Measurements from ENCODE around the gene PIRT.
"Not testable (repeated sequence)": the region's sequence is repeated elsewhere in the genome, so short reads cannot be mapped to it uniquely, and the experiment has no call there.

PIRT gene

GRCh38 chr17:10870336-10871050, 32.6 kb upstream of the PIRT start:
- no peak overlapping the region for H3K4me3 ChIP-seq (replicated peaks; ENCODE audit: low read depth, low read length)
- DNase-seq (ENCODE audit: low read depth): no peak
- no peak for TF ChIP-seq CTCF (IDR thresholded peaks at IDR 0.05; ENCODE audit: low read length, missing control alignments)

DNA sequence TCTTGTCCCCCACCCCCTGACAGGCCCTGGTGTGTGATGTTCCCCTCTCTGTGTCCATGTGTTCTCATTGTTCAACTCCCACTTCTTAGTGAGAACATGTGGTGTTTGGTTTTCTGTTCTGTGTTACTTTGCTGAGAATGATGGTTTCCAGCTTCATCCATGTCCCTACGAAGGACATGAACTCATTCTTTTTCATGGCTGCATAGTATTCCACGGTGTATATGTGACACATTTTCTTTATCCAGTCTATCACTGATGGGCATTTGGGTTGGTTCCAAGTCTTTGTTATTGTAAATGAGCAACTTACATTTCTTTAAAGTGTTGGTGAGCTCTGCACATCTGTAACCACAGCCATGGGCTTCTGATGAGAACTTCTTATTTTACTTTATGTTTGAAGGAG, 30.9 kb upstream of the PIRT start:
- H3K4me3 ChIP-seq (replicated peaks; ENCODE audit: low read depth, low read length); DNase-seq (ENCODE audit: low read depth): not testable (repeated sequence)

DNA sequence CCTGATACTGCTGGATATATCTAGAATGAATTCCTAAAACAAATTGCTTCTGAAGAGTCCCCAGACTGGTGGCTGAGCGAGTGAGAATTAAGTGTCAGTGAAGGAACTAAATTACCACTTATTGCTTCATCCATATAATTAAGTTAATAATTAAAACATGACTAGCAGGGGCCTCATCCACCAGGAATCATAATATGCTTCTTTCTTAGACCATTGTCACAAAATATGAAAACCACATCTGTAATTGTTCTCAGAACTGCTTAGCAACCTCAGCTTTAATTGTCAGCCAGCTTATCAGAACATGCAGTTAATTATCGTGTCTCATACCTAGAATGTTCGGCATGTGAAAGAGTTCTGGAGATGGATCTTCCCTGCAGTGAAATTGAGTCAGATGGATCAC, 21.2 kb upstream of the PIRT start:
- H3K4me3 ChIP-seq (replicated peaks; ENCODE audit: low read depth, low read length): no peak overlapping the region
- no peak for DNase-seq (ENCODE audit: low read depth)
- no peak for TF ChIP-seq CTCF (IDR thresholded peaks at IDR 0.05; ENCODE audit: low read length, missing control alignments)

GRCh38 chr17:10857976-10858375, 20.1 kb upstream of the PIRT start:
- H3K4me3 ChIP-seq (replicated peaks; ENCODE audit: low read depth, low read length): no peak overlapping the region
- TF ChIP-seq CTCF (IDR thresholded peaks at IDR 0.05; ENCODE audit: low read length, missing control alignments): no peak
- no peak for DNase-seq (ENCODE audit: low read depth)

DNA sequence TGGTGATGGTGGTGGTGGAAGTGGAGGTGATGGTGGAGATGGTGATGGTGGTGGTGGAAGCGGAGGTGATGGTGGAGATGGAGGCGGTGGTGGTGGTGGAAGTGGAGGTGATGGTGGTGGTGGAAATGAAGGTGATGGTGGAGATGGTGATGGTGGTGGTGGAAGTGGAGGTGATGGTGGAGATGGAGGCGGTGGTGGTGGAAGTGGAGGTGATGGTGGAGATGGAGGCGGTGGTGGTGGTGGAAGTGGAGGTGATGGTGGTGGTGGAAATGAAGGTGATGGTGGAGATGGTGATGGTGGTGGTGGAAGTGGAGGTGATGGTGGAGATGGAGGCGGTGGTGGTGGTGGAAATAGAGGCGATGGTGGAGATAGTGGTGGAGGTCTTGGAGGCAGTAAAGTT, 8.7 kb upstream of the PIRT start:
- H3K4me3 ChIP-seq (replicated peaks; ENCODE audit: low read depth, low read length); DNase-seq (ENCODE audit: low read depth): not testable (repeated sequence)

DNA sequence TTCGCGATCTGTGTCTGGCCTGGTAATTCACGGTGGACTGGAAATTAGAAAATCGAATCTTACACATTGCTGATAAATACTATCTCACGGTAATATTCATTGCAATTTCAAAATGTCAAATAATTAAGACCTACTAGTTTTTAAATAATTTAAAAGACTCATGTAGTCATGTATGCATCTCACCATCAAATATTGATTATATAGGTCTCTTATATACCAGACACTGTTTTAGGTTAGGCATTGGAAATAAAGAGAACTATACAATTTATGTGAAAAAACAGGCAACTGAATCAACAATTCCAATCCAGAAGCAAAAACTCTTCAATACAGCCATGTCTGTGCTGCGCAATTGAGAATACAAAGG, 7.5 kb upstream of the PIRT start:
- no peak for TF ChIP-seq CTCF (IDR thresholded peaks at IDR 0.05; ENCODE audit: low read length, missing control alignments)
- H3K4me3 ChIP-seq (replicated peaks; ENCODE audit: low read depth, low read length): no peak overlapping the region
- no peak for DNase-seq (ENCODE audit: low read depth)

GRCh38 chr17:10844621-10845387, 6.9 kb upstream of the PIRT start:
- peak overlapping the region; percentile 45 for H3K4me3 ChIP-seq (replicated peaks; ENCODE audit: low read depth, low read length)
- DNase-seq (ENCODE audit: low read depth): peak; percentile 68
- peak; percentile 89 for TF ChIP-seq CTCF (IDR thresholded peaks at IDR 0.05; ENCODE audit: low read length, missing control alignments)

GRCh38 chr17:10843811-10844210, 5.9 kb upstream of the PIRT start:
- DNase-seq (ENCODE audit: low read depth): peak; percentile 12
- H3K4me3 ChIP-seq (replicated peaks; ENCODE audit: low read depth, low read length): no peak overlapping the region
- no peak for TF ChIP-seq CTCF (IDR thresholded peaks at IDR 0.05; ENCODE audit: low read length, missing control alignments)
